H4 (cell line): Measurements from ENCODE around the gene PNRC2. TPM values are rescaled to one million over a fixed set of nuclear protein-coding genes. Genes with fewer than 3 reads are reported as not detected.
A peak's percentile ranks its signal among the peaks of the same experiment; 100 is the strongest.
"Not testable (repeated sequence)": the region's sequence is repeated elsewhere in the genome, so short reads cannot be mapped to it uniquely, and the experiment has no call there.

Source experiments
- DNase-seq: peaks from one replicate; pipeline ENCODE4 v3.0.0-alpha.2; 2015; ENCODE audit warnings: low spot score
- total RNA-seq: library from RNA; depleted of rRNA; stranded (reverse); fragments of >200 nt; shearing (Covaris generic); gene quantifications from 2 replicates; pipeline ENCODE4 v1.2.3, GENCODE V29; 2014; rRNA removed

Gene PNRC2
- total RNA-seq, 1 experiment from 2014 or later, result 85.8 TPM

DNA sequence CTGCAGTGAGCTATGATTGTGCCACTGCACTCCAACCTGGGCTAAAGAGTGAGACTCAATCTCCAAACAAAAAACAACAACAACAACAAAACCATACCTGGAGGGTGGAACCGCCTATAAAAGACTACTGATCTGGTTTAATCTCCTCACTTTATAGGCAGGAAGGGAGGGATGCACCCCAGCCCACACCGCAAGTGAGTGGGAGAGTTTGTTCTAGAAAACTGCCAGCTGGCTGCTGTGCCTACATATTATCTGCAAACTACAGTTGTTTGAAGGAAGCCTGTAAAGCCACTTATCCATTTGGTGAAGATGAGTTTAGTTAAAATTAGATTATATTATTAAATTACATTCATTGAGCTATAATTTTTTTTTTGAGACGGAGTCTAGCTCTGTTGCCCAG is 29.6 kb downstream of the PNRC2 start:
- DNase-seq, result no peak

DNA sequence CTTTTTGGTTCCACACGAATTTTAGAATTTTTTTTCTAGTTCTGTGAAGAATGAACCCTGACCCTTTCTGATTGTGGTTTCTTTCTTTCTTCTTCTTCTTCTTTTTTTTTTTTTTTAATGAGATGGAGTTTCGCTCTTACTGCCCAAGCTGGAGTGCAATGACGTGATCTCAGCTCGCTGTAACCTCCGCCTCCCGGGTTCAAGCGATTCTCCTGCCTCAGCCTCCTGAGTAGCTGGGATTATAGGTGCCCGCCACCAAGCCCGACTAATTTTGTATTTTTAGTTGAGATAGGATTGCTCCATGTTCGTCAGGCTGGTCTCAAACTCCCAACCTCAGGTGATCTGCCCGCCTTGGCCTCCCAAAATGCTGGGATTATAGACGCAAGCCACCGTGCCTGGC is 32.4 kb downstream of the PNRC2 start:
- not testable (repeated sequence) for DNase-seq

DNA sequence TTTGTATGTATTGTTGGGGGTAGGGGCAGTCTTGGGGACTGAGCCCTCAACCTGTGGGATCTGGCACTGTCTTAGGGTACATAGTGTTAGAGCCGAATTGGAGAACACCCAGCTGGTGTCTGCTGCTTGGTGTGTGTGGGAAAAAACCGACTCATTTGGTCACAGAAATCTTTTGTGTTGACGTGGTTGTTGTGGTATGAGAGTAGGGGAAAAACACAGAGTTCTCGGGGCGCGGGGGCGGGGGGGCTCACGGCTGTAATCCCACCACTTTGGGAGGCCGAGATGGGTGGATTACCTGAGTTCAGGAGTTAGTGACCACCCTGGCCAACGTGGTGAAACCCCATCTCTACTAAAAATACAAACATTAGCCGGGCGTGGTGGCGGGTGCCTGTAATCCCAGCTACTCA is 35.8 kb downstream of the PNRC2 start:
- no peak for DNase-seq

DNA sequence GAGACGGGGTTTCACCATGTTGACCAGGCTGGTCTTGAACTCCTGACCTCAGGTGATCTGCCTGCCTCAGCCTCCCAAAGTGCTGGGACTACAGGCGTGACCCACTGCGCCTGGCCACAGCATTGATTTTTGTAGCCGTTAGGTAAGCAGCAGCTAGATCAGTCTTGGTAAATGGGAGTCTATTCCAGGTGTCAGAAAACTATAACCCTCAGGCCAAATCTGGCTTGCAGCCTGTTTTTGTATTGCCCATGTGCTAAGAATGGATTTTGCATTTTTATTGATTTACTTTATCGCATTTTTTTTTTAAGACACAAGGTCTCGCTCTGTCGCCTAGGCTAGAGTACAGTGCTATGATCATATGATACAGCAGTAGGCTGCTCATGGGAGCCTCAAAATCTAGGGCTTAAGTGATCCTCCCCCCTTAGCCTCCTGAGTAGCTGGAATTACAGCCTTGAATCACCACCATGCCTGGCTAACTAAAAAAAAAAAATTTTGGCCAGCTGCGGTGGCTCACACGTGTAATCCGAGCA is 37.1 kb downstream of the PNRC2 start:
- no peak for DNase-seq

DNA sequence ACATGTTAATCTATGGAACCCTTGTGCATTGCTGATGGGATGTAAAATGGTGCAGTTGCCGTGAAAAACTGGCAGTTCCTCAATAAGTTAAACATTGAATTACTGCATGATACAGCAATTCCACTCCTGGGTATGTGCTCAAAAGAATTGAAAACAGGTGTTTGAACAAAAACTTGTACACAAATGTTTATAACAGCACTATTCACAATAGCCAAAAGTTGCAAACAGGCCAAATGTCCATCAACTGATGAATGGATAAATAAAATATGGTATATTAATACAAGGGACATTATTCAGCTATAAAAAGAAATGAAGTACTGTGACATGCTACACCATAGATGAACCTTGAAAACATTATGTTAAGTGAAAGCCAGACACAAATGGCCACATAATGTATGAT is 38.2 kb downstream of the PNRC2 start:
- no peak for DNase-seq

DNA sequence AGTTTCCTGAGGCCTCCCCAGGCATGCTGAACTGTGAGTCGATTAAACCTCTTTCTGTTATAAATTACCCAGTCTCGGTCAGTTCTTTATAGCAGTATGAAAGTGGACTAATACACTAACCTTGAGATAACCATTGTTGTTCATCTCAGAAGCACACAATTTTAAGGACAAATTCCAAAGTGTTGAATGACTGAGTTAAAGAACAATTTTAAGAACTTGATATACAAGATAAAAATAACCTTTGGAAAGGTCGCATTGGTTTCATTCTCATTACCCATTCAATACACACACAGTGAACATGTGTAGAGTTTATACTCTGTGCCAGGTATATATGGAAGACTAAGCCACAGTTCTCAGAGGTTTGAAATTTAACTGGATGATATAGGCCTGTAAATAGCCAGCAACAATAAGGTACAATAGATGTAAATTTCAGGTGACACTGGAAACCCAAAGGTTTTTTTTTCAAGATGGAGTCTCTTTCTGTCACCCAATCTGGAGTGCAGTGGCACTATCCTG is 39.6 kb downstream of the PNRC2 start:
- no peak for DNase-seq

DNA sequence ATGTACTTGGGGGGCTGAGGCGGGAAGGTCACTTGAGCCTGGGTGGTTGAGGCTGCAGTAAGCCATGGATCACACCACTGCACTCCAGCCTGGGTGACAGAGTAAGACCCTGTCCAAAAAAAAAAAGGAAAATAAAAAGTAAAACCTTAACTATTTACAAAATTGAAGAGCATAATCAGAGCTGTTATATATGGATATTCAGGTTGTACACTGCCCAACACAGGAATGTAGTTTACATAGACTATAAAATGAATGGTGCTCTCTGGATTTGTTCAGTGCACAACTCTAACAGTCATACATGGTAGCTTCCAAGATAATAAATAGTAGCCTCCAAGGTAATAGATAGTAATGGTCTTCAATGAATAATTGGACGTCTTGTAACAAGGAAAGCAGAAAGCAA is 43.1 kb downstream of the PNRC2 start:
- no peak for DNase-seq

DNA sequence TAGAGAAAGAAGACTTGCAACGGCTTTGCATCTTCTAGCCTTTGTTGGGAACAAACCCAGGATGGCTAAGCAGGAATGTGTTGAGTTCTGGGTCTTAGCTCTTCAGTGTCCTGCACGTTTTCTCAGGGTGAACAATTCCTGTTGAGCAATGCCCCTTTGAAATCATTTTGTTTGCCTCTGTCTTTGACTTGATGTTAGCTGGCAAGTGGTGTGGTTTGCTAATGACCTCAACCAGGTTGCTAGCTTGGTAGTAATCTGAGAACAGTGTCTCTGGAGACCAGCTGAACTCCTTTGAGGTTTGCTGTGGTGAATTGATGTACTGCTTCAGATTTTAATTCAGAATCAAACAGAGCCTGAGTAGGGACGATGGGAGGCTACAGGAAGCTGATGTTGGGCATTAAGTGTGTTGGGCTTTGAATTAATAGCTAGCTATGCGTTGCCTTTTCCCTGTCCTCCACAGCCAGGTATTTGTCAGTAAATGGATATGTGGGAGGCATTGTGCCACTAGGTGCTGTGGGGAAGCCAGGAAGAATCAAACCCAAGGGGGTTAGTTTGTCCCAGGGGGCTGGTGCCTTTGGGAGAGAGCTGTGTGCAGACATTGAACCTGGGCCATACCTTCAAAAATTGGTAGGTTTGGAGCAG is 43.8 kb downstream of the PNRC2 start:
- DNase-seq, result peak; percentile 76

DNA sequence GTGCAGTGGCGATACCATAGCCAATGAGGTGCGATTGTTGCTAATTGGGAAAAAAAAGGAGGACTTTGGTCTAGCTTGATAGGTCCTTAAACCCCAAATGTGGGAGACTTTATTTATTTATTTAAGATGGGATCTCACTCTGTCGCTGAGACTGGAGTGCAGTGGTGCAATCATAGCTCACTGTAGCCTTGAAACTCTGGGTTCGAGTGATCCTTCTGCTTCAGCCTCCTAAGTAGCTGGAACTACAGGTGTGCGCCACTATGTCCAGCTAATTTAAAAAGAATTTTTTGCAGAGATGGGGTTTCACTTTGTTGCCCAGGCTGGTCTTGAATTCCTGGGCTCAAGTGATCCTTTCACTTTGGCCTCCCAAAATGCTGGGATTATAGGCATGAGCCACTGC is 44.5 kb downstream of the PNRC2 start:
- no peak for DNase-seq

DNA sequence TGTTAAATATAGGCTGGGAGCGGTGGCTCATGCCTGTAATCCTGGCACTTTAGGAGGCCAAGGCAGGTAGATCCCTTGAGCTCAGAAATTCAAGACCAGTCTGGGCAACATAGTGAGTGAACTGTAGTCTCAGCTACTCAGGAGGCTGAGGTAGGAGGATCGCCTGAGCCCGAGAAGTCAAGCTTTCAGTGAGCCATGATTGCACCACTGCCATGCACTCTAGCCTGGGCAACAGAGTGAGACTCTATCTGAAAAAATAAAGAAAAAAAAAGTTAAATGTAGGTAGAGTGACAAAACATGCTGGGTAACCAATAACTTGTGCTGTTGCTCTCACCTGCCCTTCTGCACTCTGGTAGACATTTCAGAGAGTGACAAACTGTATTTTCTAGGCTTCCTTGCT is 45.5 kb downstream of the PNRC2 start:
- no peak for DNase-seq

DNA sequence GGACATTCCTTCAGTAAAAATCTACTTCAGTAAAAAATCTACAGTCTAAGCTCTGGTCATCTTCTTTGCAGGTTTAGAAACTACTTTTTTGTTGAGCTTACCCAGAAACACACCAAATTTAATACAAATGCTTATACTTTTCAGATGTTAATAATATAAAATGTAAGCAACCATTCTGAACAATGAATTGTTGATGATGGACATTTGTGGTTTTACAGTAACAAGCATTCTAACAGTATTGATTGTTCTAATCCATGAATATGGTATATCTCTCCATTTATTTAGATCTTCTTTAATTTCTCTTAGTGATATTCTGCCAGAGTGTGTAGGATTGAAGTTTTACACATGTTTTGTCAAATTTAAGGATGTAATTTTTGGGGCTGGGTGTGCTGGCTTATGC is 47.5 kb downstream of the PNRC2 start:
- no peak for DNase-seq

DNA sequence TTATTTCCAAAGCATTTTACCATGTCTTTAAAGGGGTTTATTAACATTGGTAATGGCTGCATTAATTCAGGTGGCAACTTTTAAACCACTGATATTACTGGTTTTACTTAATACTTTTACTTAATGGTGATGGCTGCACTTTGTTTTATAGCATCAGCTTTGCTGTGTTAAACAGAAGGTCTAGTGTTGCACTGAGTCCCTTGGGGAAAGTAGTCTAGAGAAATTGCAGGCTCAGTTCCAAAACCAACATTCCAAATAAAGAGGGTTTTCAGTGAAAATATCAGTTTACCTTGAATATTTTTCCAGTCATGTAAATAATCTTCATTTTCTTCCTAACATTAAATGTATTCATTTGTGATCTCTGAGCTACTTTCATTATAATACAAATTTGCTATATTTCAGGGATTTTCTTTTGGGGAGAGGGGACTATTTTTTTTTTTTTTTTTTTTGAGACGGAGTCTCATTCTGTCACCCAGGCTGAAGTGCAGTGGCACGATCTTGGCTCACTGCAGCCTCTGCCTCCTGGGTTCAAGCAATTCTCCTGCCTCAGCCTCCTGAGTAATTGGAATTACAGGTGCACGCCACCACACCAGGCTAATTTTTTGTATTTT is 49.1 kb downstream of the PNRC2 start:
- not testable (repeated sequence) for DNase-seq

DNA sequence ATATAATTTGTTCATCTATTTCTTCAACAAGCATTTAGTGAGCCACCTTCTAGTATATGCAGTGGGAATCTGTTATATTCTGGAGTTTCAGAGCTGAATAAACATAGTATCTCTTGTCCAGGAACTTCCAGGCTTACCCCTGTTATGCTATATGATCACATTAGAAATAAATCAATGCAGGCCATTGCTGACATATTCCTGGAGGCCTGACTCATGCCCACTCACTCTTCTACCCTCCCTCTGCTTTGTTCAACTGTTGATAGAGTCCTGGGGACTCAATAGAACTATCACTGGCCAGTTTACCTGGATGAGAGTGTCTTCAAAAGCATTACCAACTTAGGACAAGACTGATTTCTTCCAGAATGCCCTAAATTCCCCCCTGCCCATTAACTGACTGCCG is 49.8 kb downstream of the PNRC2 start:
- DNase-seq, result no peak

DNA sequence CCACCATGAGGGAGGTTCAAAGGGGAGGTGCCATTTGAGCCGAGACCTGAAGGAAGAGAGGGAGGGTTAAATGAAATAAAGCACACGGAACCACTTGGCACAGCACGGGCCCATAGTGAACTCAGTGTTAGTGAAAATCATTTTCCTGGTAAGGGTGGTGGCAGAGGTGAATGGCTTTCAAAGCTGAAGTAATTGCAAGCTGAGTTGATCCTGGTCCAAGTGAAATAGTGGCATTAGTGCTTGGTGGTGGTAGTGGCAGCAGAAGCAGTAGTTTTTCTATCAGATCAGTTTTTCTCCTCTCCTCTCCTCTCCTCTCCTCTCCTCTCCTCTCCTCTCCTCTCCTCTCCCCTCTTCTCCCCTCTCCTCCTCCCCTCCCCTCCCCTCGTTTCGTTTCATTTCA is 51.0 kb downstream of the PNRC2 start:
- no peak for DNase-seq

DNA sequence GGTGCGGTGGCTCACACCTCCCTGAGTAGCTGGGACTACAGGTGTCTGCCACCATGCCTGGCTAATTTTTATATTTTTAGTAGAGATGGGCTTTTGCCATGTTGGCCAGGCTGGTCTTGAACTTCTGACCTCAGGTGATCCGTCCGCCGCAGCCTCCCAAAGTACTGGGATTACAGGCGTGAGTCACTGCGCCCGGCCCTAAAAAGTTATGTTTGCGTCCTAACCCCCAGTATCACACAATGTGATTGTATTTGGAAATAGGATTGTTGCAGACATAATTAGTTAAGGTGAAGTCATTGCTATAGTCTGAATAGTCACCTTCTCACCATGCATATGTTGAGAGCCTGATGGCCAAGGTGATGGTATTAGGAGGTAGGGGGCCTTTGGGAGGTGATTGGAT is 53.2 kb downstream of the PNRC2 start:
- DNase-seq, result not testable (repeated sequence)

Other genes with a start within 250 kb of the PNRC2 start
- 38.3 and 48.1 TPM in 2 replicates for gene ELOA, start 216.4 kb upstream of the PNRC2 start, total RNA-seq
- 46.5 and 51.4 TPM in 2 replicates for gene PITHD1, start 181.4 kb upstream of the PNRC2 start, total RNA-seq
- 35.4 and 36.2 TPM in 2 replicates for gene LYPLA2, start 168.7 kb upstream of the PNRC2 start, total RNA-seq
- gene GALE, start 159.1 kb upstream of the PNRC2 start, total RNA-seq, result 128 and 142 TPM in 2 replicates
- gene HMGCL, start 134.4 kb upstream of the PNRC2 start, total RNA-seq, result 34.0 and 34.5 TPM in 2 replicates
- 75.9 and 90.5 TPM in 2 replicates for gene FUCA1, start 91.5 kb upstream of the PNRC2 start, total RNA-seq
- not detected in 2 replicates for gene CNR2, start 46.5 kb upstream of the PNRC2 start, total RNA-seq
- 80.0 and 83.4 TPM in 2 replicates for gene SRSF10, start 20.5 kb downstream of the PNRC2 start, total RNA-seq
- gene MYOM3, start 152.3 kb downstream of the PNRC2 start, total RNA-seq, result not detected in 2 replicates
- gene IL22RA1, start 183.3 kb downstream of the PNRC2 start, total RNA-seq, result 0.85 and 1.2 TPM in 2 replicates
- gene IFNLR1, start 227.5 kb downstream of the PNRC2 start, total RNA-seq, result 0.21 and 0.90 TPM in 2 replicates